GM12865 (cell line): ENCODE measurements around the gene OPCML.

Source experiments
- DNase-seq: peaks from one replicate; pipeline ENCODE4 v3.0.0; 2010; ENCODE audit warnings: low read depth
- H3K4me3 ChIP-seq: 2 replicates; pipeline ENCODE4 v1.5.1; 2011; ENCODE audit warnings: mild to moderate bottlenecking, low read depth, low read length, control low read depth
- CTCF ChIP-seq: IDR thresholded peaks from 2 replicates; pipeline ENCODE4 v1.5.1; 2011; ENCODE audit warnings: low read length, control low read depth, low read depth, inconsistent platforms; ENCODE audit not compliant: insufficient read depth; ENCODE audit errors: missing control alignments

OPCML gene

GRCh38 chr11:132704781-132705375 is 827.4 kb downstream of the OPCML start:
- TF ChIP-seq CTCF, result no peak
- DNase-seq, result no peak
- no peak overlapping the region for H3K4me3 ChIP-seq

GRCh38 chr11:132692891-132693290 is 839.4 kb downstream of the OPCML start:
- no peak for DNase-seq
- H3K4me3 ChIP-seq, result no peak overlapping the region
- no peak for TF ChIP-seq CTCF

GRCh38 chr11:132691848-132692550 is 840.3 kb downstream of the OPCML start:
- TF ChIP-seq CTCF, result no peak
- DNase-seq, result no peak
- H3K4me3 ChIP-seq, result no peak overlapping the region

DNA sequence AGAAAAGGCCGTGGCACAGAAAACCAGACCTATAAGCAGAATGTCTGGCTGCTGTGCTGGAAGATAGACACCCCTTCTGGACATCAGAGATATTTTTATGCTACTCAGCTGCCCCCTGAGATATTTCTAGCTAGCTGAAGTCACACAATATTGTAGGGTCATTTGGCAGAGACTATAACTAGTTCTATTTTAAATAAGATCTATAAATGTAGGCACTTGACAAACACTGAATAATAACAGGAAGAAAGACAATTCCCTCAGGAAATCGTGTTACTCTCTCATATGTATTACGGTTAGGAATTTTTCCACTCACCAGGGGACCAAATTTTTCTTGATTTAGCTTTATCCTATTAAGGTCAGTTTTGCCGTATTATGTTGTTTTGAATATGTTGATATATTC is 845.4 kb downstream of the OPCML start:
- DNase-seq, result no peak
- no peak for TF ChIP-seq CTCF
- H3K4me3 ChIP-seq, result no peak overlapping the region

GRCh38 chr11:132685174-132685611 is 847.1 kb downstream of the OPCML start:
- no peak for DNase-seq
- no peak overlapping the region for H3K4me3 ChIP-seq
- no peak for TF ChIP-seq CTCF

DNA sequence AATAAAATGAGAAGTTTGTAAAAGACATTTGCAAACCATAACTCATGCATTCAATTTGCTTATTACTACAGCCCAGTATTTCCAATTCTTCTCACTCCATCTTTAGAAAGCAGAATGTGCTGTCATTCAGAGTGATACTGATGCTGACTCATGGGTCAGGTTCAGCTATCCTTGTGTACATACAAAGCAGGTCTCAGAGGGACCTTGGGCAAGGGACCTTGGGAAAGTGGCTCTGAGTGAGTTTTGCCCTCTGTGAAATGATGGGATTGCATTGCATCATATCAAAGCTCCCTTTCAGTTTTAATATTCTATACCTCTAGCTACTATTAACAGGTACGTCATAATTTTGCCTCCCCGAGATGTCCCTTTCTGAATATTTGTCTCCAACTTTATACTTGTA is 848.7 kb downstream of the OPCML start:
- DNase-seq, result no peak
- H3K4me3 ChIP-seq, result no peak overlapping the region
- no peak for TF ChIP-seq CTCF

- DNase-seq, result no peak
Observed at GRCh38 chr11:132681971-132682370, 850.3 kb downstream of the OPCML start.

More at GRCh38 chr11:132681971-132682370, 850.3 kb downstream of the OPCML start:
- no peak for TF ChIP-seq CTCF
- H3K4me3 ChIP-seq, result no peak overlapping the region
